MM.1S (cell line): Measurements from ENCODE around the gene CCDC178.

Experiments used
- EZH2 ChIP-seq: fragments of 300-600 bp; sonication (generic); optimal IDR thresholded peaks from 2 replicates; pipeline ENCODE3; 2017; ENCODE audit warnings: low read depth, mild to moderate bottlenecking, antibody characterized with exemption, low read length, mixed read lengths
- EZH2phosphoT487 ChIP-seq: fragments of 300-600 bp; sonication (generic); IDR thresholded peaks from 2 replicates; pipeline ENCODE4 v1.6.1; 2018; ENCODE audit warnings: antibody characterized with exemption, low read length
- TF ChIP-seq, protein P1 (sequence below): fragments of 300-600 bp; sonication (generic); IDR thresholded peaks from 2 replicates; pipeline ENCODE4 v1.5.1; 2016; ENCODE audit warnings: antibody characterized with exemption, low read length, mixed read lengths

DNA sequence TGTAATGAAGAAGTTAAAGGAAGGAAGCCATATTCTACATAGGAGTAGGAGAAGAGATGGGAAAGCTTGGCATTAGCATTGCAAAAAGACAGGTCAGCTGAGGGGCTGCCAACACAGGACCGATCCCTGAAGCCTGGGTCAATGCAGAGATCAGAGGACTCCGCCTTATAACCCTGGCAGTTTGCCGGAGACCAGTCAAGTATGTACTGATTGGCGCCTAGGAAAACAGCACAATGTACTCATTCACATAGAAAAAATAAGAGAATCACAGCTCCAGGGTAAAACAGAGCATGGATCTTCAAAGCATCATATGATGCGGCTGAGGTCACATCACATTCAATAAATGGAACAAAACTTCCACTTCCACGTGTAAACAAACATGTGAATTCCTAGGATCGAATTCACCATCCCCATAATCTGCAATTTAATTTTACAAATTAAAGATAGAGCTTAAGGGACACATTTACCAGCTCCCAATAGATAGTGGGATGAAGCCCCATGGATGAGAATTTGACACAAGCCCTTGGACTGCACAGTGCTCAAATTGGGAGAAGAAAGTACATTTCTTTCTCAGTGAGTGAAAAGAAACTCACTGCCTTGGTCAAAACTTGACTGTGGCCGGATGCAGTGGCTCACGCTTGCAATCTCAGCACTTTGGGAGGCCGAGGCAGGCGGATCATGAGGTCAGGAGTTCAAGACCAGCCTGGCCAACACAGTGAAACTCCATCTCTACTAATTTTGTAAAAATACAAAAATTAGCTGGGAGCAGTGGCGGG, 532.7 kb downstream of the CCDC178 start:
- TF ChIP-seq, protein P1, sequence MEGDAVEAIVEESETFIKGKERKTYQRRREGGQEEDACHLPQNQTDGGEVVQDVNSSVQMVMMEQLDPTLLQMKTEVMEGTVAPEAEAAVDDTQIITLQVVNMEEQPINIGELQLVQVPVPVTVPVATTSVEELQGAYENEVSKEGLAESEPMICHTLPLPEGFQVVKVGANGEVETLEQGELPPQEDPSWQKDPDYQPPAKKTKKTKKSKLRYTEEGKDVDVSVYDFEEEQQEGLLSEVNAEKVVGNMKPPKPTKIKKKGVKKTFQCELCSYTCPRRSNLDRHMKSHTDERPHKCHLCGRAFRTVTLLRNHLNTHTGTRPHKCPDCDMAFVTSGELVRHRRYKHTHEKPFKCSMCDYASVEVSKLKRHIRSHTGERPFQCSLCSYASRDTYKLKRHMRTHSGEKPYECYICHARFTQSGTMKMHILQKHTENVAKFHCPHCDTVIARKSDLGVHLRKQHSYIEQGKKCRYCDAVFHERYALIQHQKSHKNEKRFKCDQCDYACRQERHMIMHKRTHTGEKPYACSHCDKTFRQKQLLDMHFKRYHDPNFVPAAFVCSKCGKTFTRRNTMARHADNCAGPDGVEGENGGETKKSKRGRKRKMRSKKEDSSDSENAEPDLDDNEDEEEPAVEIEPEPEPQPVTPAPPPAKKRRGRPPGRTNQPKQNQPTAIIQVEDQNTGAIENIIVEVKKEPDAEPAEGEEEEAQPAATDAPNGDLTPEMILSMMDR: no peak
- no peak for TF ChIP-seq EZH2
- TF ChIP-seq EZH2phosphoT487: no peak
